HG03095 (cell line): Measurements from ENCODE around the gene AGO4.
"Not testable (repeated sequence)": the region's sequence is repeated elsewhere in the genome, so short reads cannot be mapped to it uniquely, and the experiment has no call there.

ENCODE experiments used
- ATAC-seq: cut with Tn5 transposase; IDR thresholded peaks from one replicate; pipeline ENCODE4 v1.9.1; 2021; ENCODE audit warnings: moderate library complexity; ENCODE audit not compliant: unreplicated experiment

AGO4 gene

DNA sequence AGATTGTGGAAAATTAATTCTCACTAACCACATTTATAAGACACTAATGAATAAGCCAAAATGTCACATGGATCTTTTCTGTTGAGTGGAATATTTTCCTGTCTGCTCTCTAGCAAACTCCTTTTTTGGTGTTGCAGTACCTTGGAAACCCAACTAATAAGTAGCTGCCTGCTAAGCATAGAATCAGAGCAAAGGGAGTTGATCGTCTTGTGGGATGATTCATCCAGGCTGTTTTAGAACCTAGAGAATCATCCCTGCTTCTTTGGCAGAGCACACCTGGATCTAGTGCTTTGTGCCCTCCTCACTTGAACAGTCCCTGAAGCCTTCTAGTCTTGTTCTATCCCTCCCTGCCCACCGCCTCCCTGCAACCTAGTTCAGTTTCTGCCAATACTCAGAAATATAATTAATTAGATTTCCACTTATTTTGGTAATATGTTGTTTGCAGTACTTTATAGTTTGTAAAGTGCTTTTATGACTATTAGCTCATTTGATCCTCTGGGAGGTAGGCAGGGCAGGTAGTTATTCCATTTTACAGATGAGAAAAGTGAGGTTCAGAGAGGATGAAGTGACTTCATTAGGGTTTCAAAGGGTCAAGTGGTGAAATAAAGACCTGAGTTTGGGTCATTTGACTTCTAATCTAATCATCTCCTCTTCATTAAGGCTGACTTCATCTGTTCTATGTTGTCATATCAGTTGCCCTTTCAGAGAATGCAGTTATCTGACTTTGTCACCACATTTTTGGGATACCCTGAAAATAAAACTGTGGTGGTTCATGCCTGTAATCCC lies 2.5 kb downstream of the AGO4 start:
- ATAC-seq = no peak

DNA sequence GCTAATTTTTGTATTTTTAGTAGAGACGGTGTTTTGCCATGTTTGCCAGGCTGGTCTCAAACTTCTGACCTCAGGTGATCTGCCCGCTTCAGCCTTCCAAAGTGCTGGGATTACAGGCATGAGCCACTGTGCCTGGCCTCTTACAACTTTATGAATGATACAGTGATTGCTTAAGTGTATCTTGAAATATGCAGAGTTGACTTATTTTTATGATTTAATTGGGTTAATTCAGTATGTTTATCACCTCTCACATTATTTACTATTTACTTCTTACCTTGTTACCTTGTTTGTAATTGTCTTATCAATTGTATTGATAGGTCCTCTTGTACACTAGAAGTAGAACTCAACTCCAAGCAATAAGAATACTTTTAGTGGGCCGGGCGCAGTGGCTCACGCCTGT lies 4.9 kb downstream of the AGO4 start:
- not testable (repeated sequence) for ATAC-seq

DNA sequence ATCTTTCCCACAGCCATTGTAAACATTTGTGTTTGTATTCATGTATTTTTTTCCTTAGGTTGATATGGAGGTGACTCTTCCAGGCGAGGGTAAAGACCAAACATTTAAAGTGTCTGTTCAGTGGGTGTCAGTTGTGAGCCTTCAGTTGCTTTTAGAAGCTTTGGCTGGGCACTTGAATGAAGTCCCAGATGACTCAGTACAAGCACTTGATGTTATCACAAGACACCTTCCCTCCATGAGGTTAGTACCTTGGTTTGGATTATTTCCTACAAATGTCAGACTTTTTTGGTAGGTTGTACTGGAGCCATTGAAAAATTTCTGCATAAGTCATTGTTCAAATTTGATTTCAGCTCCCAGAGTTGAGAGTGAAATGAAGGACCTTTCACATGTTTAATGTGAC lies 17.4 kb downstream of the AGO4 start:
- no peak for ATAC-seq

DNA sequence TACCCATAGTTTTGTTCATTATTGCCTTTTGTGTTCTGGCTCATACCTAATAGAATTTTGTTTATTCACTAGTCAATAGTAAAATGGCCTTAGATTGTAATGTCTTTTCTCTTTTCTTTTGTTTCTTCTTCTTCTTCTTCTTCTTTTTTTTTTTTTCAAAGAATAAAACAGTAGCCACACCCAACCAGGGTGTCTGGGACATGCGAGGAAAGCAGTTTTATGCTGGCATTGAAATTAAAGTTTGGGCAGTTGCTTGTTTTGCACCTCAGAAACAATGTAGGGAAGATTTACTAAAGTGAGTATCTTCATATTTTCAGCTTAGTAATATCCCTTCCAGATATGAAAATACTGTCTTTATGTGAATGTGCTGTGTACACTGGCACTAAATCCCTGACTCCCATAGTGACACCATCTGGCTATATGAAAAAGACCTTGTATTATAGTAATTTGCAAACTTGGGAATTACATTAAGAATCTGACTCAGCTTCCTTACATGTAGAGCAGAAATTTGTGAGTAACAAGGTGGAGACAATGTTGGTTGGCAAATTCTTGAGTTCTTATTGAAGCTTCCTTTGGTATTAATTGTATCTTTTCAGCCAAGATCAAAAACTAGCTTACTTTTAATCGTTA lies 24.6 kb downstream of the AGO4 start:
- ATAC-seq = no peak

DNA sequence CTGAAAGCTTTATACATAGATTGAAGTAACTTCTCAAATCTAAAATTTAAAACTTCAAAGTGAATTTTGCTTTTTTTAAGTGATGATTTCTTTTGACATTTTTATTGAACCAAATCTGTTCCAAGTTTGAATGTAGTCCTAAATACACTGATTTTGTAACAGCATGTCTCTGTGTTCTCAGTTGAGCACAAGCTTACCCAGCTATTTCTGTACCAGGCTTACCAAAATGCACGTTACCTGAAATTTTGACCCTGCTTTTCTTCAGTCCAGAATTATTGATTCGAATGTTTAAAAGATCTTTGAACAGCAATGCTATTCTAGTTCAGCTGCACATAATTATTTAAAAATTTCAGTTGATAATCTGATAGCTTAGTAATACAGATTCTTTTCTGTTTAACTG lies 25.6 kb downstream of the AGO4 start:
- no peak for ATAC-seq

DNA sequence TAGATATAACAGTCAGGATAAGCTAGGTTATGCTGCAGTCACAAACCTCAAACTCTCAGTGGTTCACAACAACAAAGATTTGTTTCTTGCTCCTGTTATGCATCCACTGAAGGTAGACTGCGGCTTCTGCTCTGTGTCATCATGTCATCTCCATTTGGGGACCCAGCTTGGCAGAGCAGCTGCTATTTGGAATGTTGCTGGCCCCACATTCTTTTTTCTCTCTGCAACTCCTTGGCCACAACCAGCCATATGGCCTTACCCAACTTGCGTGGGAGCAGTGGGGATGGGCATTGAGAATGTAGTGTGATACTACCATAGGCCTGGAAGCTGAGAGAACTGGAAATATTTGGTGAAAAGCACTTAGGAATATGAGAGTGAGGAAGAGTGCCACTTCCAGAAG lies 26.4 kb downstream of the AGO4 start:
- no peak for ATAC-seq

DNA sequence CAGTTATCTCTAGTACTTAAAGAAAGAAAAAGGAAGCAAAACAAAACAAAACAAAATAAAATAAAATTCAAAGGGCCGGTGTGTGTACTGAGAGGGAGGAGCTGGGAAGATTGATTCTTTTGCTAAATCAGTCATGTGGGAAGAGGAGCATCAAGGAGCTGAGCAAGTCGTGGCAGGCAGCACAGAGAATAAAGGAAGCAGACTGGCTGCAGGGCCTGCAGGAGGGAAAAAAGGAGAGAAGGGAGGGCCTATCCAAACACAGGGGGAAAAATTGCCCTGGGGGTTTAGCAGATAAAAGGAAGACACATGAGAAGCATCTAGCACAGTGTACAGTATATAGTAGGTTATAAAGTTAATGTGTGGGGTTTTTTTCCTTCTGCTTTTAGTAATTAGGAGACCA lies 27.6 kb downstream of the AGO4 start:
- ATAC-seq = no peak

DNA sequence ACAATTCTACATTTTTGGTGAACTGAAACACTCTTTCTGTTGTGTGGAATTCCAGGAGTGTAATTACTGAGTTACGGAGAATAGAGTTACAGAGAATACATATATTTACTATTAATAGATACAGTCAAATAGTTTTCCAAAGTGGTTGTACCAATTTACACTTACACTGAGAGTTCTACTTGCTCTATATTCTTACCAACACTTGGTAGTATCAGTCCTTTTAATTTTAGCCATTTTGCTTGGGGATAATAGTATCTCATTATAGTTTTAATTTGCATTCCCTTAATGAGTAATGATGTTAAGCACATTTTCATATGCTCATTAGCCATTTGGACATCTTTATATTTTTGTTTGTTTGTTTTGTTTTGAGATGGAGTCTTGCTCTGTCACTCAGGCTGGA lies 28.9 kb downstream of the AGO4 start:
- ATAC-seq = no peak

DNA sequence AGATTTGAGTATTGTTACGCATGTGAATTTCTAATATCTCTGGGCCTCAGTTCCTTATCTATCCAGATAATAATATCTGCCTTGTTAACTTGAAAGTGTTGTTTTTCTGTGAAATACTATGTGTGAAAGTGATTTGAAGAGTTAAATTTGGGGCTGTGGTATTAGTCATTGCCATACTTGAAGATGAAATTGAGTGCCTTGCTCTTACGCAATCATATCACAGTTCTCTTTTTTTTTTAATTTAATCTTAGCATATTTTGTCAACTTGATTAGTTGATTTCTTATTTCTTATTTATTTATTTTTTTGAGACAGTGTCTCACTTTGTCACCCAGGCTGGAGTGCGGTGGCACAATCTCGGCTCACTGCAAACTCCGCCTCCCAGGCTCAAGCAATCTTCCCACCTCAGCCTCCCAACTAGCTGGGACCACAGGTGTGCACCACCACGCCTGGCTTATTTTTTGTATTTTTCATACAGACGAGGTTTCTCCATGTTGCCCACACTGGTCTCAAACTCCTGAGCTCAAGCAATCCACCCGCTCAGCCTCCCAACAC lies 31.0 kb downstream of the AGO4 start:
- no peak for ATAC-seq

DNA sequence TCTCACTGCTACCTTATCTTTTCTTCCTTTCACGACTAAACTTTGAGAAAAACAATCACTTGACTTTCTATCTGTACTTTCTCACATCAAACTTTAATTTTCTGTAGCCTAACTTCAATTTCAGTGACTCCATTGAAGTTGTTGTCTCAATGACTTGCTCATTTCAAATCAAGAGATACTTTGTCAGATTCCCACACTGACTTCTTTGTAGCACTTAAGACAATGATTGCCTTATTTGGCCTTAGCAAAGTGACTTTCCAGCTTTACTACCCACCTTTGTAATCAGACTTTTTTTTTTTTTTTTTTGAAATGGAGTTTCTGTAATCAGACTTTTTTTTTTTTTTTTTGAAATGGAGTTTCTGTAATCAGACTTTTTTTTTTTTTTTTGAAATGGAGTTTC lies 37.0 kb downstream of the AGO4 start:
- ATAC-seq = no peak

DNA sequence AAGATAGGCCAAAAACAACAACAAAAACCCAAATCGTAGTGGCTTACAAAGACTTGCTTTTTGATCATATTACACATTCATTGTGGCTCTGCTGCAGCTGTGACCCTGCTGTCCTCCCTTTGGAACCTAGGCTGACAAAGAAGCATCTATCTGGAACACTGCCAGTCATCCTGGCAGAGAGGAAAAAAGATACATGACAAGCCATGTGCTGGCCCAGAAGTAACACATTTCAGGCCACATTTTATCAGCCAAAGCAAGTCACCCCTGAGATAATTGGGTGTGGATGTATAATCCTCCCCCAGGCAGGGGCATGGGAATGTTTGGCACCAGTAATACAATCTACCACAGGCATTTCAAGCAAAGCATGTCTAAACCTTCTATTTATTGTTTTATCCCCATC lies 38.0 kb downstream of the AGO4 start:
- no peak for ATAC-seq

DNA sequence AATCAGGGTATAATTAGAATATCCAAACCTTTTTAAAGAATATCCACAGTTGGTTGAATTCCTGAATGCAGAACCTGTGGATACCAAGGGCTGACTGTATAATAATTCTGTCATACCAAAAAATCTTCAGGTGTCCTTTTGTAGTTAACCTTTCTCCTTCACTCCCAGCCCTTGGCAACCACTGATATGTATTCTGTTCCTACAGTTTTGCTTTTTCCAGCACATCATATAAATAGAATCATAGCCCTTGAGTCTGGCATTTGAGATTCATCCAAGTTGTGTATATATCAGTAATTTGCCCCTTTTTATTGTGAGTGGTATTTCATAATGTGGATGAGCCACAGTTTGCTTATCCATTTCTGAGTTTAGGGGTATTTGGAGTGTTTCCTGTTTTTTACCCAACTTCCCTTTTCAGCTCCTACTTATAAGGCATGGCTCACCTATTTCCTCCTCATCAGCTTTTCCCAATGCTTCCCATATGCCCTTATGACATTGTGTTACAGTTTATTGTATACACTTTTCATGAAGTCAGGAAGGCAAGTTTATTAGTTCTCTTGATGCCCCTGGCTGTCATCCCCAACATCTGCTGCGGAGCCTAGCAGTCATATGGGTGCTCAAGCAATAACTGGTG lies 40.2 kb downstream of the AGO4 start:
- ATAC-seq = no peak

DNA sequence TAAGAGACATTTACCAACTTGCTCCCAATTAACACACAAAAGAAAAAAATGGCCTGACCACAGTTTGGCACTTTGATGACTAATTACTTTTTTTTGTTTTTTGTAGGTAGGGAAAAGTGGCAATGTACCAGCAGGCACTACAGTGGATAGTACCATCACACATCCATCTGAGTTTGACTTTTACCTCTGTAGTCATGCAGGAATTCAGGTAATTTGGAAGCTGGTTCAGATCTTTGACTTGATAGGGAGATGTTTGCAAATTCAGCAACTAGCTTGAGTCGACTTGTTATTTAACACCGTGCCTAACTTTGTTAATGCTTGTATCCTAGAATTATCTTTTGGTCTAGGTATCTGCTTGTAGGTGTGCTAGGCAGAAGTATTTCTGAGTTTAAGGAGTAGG lies 42.2 kb downstream of the AGO4 start:
- no peak for ATAC-seq

DNA sequence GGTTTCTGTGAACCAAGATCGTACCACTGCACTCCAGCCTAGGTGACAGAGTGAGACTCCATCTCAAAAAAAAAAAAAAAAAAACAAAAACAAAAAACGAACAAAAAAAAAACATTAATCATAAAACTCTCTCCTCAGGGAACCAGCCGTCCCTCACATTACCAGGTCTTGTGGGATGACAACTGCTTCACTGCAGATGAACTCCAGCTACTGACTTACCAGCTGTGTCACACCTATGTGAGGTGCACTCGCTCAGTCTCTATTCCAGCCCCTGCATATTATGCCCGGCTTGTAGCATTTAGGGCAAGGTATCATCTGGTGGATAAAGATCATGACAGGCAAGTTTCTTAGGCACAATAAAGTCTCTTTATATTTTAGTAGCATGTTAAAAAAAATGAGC lies 42.9 kb downstream of the AGO4 start:
- no peak for ATAC-seq

DNA sequence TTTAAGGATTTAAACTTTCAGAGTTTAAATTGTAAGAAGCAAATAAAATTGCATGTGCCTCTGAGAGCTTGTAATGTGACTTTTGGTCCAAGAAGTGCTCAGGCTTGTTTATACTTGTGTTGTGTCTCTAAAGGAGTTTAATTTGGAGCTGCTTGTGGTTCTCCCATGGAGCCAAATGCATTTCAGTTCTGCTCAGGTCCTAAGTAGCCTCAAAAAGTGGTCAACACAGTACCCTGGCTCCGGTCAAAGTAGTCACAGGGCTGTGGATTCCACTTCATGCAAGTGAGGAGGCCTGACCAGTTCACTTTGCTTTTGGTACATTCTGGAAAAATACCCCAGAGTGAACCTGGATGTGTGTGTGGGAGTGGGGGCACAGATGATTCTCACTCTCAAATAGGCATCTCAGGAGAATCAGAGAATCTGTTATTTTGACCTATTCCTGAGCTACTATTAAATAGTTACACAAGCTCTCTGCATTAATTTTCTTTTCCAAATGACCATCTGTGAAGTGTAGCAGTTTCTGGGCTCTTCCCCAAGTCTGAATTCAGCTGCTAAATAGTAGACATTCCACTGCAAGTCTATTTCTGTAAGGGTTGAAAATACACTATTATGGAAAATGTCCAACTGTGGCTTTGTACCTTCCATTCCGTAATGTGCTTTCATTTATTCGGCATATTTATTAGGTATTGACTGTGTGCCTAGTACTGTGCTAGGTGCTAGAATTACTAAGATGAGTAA lies 43.5 kb downstream of the AGO4 start:
- no peak for ATAC-seq

DNA sequence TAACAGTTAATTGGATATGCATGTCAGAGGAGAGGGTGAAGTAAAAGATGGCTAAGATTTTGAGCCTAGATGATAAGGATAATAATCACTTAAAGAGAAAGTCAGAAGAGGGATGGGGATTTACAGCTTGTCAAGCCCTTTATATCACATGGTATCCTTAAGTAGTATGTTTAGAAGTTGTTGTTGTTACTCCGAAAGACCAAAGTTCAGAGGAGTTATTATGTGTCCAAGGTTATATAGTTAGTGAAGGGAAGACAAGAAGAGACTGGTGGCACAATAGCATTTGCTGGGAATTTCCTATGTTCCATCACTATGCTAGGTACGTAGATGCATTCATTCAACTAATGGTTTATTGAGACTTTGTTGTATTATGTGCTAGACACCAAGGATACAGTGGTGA lies 44.4 kb downstream of the AGO4 start:
- ATAC-seq = no peak

DNA sequence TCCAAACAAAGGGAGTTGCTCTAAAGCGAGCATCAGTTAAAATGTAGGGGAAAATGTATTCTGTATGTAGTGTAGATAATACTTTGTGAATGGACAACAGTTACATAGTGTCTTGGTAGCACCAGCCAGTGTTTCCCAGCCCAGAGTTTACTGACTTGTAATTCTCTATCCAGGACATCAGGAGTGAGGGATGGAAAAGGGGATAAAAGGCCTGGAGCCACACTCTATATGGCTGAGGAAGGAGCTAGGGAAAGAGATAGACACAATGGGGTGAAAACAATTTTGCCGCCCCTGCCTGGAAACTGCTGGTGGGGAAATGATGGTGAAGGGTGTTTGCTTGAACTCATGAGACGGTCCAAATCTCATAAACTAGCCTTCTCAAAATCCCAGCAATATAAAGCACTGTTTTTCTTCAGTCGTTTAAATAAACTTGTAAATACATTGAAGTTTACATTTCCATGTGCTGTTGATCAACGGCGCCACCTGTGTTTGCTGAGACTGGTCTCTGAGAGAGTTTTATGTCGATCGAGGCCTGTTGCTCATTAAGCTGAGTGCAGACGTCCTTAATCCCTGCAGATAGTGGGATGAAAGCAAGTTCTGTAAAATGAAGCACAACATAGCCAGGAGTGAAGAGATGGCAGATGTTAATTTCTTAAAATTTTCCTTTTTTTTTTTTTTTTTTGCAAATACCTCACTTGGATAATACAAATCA lies 47.3 kb downstream of the AGO4 start:
- ATAC-seq = no peak

DNA sequence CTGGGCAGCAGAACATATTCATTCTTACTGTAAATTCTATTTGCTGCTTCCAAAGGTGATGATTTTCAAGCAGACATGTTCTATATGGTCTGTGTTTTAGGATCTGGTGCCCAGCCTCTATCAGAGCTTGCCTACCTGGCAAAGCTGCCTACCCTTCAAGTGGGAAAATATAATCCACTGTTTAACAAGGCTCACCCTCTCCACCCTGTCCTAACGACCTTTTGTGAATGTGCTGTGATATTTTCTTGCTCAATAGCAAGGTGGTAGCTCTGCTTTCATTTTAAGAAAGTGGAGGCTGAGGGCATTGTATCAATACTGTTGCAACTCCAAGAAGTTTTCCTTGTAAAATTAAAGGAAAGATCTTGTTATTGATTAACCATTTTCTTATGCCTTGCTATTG lies 49.1 kb downstream of the AGO4 start:
- no peak for ATAC-seq

DNA sequence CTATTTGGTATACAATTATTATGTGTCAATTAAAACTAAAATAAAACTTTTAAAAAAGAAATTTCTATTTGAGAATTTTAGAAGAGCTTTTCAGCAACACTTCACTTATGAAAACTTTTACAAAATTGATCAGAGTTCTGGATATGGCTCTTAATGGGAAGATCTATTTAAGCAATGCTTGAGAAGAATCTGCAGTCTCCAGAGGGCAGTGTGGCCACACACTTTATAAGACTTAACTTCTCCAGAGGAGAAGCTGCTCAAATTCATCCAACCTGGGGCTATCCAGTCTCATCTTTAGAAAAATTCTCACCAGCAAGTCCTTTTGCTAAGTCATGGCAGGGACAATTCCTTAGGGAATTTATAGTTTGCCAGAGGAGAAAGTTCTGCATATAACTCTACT lies 50.0 kb downstream of the AGO4 start:
- ATAC-seq = no peak

DNA sequence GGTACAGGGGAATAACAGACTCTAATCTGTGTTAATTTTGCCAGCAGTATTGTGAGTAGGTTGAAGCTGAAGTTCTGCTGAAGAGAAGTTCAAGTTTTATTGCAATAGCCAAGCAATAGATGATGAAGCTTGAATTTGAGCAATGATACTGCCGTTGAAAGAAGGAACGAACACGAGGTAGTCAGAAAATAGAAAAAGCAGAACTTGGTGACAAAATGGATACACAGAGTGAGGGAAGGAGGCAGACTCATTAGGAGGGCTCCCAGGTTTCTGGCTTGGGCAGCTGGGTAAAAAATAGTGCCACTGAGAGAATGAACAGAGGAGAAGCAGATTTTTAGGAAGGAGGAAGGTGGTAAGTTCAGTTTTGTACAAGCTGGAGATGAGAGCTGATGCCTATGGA lies 52.9 kb downstream of the AGO4 start:
- no peak for ATAC-seq

DNA sequence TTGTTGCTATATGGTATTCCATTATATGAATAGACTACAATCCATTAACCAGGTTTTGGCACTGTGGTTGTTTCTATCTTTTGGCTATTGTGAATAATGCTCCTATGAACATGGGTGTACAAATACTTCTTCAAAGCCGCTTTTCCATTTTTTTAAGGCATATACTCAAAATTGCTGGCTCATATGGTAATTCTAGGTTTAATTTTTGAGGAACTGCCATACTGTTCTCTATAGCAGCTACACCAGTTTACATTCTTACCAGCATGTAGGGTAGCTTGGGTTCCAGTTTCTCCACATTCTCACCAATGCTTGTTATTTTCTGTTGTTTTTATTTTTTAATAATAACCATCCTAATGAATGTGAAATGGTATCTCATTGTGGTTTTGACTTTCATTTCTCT lies 55.3 kb downstream of the AGO4 start:
- no peak for ATAC-seq
